GM21367 (cell line): ENCODE data around the gene STAU1.

Experiments used
- ATAC-seq: cut with Tn5 transposase; IDR thresholded peaks from one replicate; pipeline ENCODE4 v1.9.1; 2021; ENCODE audit not compliant: unreplicated experiment

STAU1 gene

DNA sequence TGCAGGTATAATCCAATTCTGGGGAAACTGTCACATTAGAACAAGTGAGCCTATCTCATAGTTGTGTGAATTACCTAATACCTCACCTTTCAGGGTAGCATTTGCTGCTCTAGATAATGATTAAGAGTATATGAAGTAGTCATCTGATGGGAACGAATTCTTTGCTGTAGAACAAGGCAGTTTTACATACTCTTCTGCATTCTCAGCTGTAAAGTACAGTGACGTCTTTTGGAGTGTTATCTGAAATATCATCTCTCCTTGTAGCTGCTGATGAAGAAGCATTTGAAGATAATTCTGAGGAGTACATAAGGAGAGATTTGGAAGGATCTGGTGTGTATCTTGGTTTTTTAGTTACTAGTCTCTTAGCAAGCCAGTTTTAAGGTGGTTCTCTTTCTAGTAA is 113.6 kb downstream of the STAU1 start:
- ATAC-seq, result no peak
